Ramos (cell line): Measurements from ENCODE around the gene SMAD1.
"Not testable (repeated sequence)": the region's sequence is repeated elsewhere in the genome, so short reads cannot be mapped to it uniquely, and the experiment has no call there.

ENCODE experiments used
- in situ Hi-C: fragments of 300-500 bp; cut with MboI; formaldehyde crosslinking; loops from one replicate; pipeline ENCODE4 v1.14.3; 2022; ENCODE audit warnings: low sequenced_read_pairs; ENCODE audit not compliant: unreplicated experiment

Gene SMAD1

GRCh38 chr4:145551660-145552059, 70.0 kb downstream of the SMAD1 start:
- in situ Hi-C loops: loop anchor here (25.0 kb wide), 1 partner anchor 314 kb away; no protein-coding TSS in a partner anchor

- in situ Hi-C loops: loop anchor here (25.0 kb wide), 1 partner anchor 315 kb away; no protein-coding TSS in a partner anchor
Observed at GRCh38 chr4:145552181-145552822, 70.6 kb downstream of the SMAD1 start.

GRCh38 chr4:145553375-145553774, 71.7 kb downstream of the SMAD1 start:
- in situ Hi-C loops: loop anchor here (25.0 kb wide), 1 partner anchor 316 kb away; no protein-coding TSS in a partner anchor

GRCh38 chr4:145554691-145555090, 73.0 kb downstream of the SMAD1 start:
- in situ Hi-C loops: loop anchor here (25.0 kb wide), 1 partner anchor 317 kb away; no protein-coding TSS in a partner anchor

GRCh38 chr4:145557720-145558119, 76.1 kb downstream of the SMAD1 start:
- in situ Hi-C loops: loop anchor here (25.0 kb wide), 1 partner anchor 320 kb away; no protein-coding TSS in a partner anchor

GRCh38 chr4:145563293-145563985, 81.8 kb downstream of the SMAD1 start:
- in situ Hi-C loops: loop anchor here (25.0 kb wide), 1 partner anchor 326 kb away; no protein-coding TSS in a partner anchor

GRCh38 chr4:145564540-145564939, 82.9 kb downstream of the SMAD1 start:
- in situ Hi-C loops: loop anchor here (25.0 kb wide), 1 partner anchor 327 kb away; no protein-coding TSS in a partner anchor

- in situ Hi-C loops: loop anchor here (25.0 kb wide), 1 partner anchor 328 kb away; no protein-coding TSS in a partner anchor
Observed at GRCh38 chr4:145565328-145565727, 83.7 kb downstream of the SMAD1 start.

GRCh38 chr4:145566086-145566708, 84.5 kb downstream of the SMAD1 start:
- in situ Hi-C loops: loop anchor here (25.0 kb wide), 1 partner anchor 329 kb away; no protein-coding TSS in a partner anchor

GRCh38 chr4:145566768-145567167, 85.1 kb downstream of the SMAD1 start:
- in situ Hi-C loops: loop anchor here (25.0 kb wide), 1 partner anchor 329 kb away; no protein-coding TSS in a partner anchor

GRCh38 chr4:145567516-145567915, 85.9 kb downstream of the SMAD1 start:
- in situ Hi-C loops: loop anchor here (25.0 kb wide), 1 partner anchor 330 kb away; no protein-coding TSS in a partner anchor

GRCh38 chr4:145574546-145574945, 92.9 kb downstream of the SMAD1 start:
- in situ Hi-C loops: loop anchor here (25.0 kb wide), 1 partner anchor 337 kb away; no protein-coding TSS in a partner anchor

- in situ Hi-C loops: no loop called here
Observed at GRCh38 chr4:145580906-145581305, 99.3 kb downstream of the SMAD1 start.

- in situ Hi-C loops: no loop called here
Observed at GRCh38 chr4:145583191-145584055, 101.8 kb downstream of the SMAD1 start.

- in situ Hi-C loops: no loop called here
Observed at GRCh38 chr4:145587088-145587754, 105.6 kb downstream of the SMAD1 start.

GRCh38 chr4:145589381-145589780, 107.7 kb downstream of the SMAD1 start:
- in situ Hi-C loops: not testable (repeated sequence)

GRCh38 chr4:145589916-145590702, 108.5 kb downstream of the SMAD1 start:
- in situ Hi-C loops: no loop called here

- in situ Hi-C loops: loop anchor here (5.0 to 25.0 kb wide), 2 partner anchors 370 to 1415 kb away; no protein-coding TSS in a partner anchor
Observed at GRCh38 chr4:145602129-145602760, 120.6 kb downstream of the SMAD1 start.
